Stimulated activated CD4-positive, alpha-beta T cell treated with anti-CD3 and anti-CD28 coated beads, Interleukin-4, amount 100 ng/mL, for 4 hours (primary cell): ENCODE results near the gene THSD4.
A peak's percentile ranks its signal among the peaks of the same experiment; 100 is the strongest.
"Not testable (repeated sequence)": the region's sequence is repeated elsewhere in the genome, so short reads cannot be mapped to it uniquely, and the experiment has no call there.

Experiments
- DNase-seq, 2 experiments: peaks; one replicate each; pipeline ENCODE4 v3.0.0-alpha.2; 2020

THSD4 gene

GRCh38 chr15:71359246-71359645, 244.0 kb downstream of the THSD4 start:
- DNase-seq: no peak

- DNase-seq: no peak
Observed at GRCh38 chr15:71362556-71362955, 247.3 kb downstream of the THSD4 start.

GRCh38 chr15:71362987-71363968, 248.0 kb downstream of the THSD4 start:
- DNase-seq: no peak

DNA sequence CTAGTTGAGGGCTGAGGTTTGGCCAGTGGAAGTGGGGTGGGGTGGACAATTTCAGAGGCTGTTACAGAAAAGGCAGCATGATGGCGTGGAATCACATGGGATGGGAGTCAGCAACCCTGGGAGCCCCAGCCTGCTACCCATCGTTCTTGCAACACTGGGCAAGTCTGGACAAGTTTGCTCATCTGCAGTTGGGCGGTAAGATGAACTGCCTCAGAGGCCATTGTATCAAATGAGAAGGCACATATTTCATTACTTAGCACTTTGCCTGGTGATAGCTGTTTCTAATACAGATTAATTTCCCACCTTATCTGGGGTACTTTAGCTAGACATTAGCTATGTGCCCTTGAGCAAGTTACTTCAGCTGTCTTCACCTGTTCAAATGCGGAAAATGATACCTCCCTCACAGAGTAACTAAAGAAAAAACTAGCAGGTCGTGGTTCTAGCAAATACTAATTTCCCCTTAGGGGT, 248.9 kb downstream of the THSD4 start:
- no peak for DNase-seq

DNA sequence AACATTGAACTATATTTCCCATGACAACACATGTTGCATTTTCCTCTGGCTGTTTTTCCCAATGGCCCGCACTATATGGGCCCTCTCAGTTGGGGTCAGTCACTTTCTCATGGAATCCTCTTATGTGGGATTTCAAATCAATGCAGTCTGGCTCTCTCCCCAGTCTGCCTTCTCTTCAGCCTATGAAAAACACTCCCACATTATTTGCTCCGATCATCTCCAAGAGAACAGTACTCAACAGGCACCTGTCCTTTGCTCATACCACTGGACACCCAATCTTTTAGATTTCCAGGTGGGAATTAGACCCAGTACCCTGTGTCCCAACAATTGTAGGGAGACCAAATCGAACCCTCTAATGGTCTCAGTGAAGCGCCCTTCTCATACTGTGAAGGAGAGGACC, 251.3 kb downstream of the THSD4 start:
- DNase-seq: no peak

DNA sequence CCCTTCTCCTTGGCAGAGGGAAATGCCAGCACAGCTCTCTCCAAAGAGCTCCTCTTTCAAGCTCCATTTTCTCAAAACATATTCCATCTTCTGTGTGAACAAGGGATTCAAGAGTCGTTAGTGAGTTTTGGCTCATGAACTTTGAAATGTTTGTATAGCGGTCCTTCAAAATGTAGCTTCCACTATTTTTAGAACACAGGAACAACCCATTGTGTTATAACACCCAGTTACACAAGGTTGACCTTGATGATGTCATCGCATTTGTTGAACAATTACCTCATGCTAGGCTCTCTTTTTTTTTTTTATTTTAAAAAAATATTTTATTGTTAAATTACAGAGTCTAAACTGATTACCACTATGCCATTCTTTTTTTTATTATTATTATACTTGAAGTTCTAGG, 251.7 kb downstream of the THSD4 start:
- no peak for DNase-seq

- DNase-seq: not testable (repeated sequence)
Observed at GRCh38 chr15:71367737-71368136, 252.5 kb downstream of the THSD4 start.

GRCh38 chr15:71372769-71373168, 257.5 kb downstream of the THSD4 start:
- peak in 1 of 2 experiments; percentile 3 for DNase-seq

DNA sequence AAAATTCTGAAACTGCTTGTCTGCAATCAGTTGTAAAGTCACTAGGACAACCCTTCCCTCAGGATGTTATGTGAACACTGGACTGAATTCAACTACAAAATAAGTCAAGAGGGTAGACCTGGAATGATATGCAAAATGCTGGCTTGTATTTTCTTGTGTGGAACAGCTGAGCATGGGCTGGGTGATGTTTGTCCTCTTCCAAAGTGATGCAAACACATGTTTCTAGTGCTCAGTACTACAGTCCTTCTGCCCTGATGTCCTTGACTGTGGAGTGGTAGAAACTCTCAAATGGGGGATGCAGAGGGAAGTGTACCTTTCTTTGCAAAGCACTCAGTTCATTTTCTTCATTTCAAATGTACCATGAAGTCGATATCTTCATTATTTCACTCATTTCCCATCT, 258.6 kb downstream of the THSD4 start:
- DNase-seq: no peak

DNA sequence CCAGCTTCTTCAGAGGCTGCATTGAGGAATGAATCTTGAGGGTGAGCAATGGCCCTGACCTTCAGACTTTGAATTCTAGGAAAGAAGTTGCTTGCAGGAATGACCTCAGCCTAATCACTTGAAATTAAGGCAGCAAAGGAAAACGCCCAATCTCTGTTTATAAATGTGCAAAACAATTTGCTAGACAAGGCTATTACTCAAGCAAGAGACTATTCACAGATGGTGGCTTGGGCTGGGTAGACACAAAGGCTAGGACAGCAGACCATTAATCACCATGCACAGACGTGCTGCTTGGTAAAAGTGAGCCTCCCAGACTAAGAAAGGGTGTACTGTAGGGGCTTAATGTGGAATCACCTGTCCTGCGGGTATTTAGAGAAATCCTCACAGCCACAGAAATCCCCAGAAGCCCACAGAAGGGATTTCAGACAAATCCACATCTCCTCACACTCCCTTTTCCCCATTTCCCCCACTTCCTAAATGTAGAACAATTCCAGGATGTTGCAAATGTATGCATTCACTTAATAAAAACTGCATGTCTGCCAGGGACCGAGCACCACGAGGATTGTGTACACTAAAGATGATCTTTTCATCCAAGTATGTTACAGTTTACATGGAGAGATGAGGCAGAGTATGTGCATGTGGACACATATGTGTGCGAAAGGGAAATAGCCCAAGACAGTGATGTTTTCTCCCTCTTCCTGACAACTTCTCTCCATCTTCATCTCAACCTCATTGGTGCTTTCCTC, 259.5 kb downstream of the THSD4 start:
- DNase-seq: no peak

GRCh38 chr15:71375934-71376333, 260.7 kb downstream of the THSD4 start:
- no peak for DNase-seq

GRCh38 chr15:71379893-71380292, 264.6 kb downstream of the THSD4 start:
- DNase-seq: no peak

DNA sequence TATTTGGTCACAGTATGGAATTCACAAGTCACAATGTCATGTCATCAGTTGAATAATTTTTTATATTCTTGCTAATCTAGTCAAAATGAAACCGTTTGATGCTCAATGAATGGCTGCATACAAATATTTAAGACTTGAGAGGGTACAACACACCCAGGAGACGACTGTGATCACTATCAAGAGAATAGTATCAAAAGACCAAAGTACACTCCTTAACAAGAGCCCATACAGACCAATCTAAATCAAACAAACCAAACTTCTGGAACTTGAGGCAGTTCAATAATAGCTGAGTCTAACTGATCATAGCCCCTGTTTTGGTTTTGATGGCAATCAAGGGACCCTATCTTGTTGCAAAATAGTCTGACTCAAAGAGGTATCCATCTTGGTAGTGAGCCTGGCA, 265.1 kb downstream of the THSD4 start:
- no peak for DNase-seq

DNA sequence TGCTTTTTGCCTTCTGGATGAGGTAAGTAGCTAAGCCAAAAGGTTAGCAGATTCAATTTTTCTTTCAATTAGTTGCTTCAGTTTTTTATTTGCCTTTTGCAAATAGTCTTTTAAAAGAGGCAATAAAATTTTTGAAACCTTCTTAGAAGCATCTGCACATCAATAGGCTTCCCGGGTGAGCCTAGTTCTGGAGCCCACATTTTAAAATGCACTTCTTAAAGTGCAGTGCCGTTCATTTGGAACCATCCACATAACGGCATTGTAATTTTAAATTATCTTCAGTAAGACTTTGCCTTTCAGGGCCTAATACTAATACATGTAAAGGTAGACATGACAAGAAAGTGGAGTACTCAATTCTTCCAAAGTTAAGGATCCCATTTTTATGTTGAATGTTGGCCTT, 269.2 kb downstream of the THSD4 start:
- no peak for DNase-seq

DNA sequence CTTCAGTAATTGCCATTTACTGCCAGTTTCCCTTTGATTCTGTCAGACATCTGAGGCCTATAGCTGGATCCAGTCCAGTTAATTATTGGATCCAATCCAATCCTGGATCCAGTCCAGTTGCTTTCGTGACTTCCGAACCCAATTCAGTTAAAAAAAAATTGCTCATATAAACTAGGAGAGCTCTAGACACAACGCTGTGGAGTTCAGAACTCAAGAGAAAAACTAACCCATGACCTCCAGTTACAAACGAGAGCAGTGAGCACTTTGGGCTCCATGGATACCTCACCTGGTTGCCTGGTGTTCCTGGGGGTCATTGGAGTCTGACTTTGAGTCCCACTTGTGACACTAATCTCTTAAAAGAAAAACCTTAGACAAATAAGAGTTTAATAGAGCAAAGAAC, 269.8 kb downstream of the THSD4 start:
- DNase-seq: no peak

- DNase-seq: no peak
Observed at GRCh38 chr15:71385457-71385856, 270.2 kb downstream of the THSD4 start.

GRCh38 chr15:71386005-71386404, 270.7 kb downstream of the THSD4 start:
- no peak for DNase-seq

- DNase-seq: no peak
Observed at GRCh38 chr15:71386448-71387236, 271.4 kb downstream of the THSD4 start.

DNA sequence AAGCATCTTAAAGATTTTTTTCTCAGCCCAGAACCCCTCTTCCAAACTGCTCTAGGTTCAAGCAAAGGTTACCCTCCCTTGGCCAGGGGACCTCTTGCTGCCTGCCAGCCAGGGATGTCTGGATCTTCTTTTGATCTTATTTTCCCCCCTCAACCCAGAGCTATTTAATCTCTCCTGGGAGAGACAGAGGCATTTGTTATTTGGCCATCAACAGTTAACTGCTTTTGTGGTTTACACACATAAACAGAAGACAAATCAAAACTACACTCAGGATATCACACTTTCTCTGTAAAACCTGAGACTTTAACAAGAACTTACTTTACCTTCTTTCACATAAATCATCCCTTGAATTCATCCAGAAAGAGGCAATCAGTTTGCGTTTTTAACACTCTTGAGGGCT, 272.5 kb downstream of the THSD4 start:
- DNase-seq: no peak

- DNase-seq: no peak
Observed at GRCh38 chr15:71390096-71390495, 274.8 kb downstream of the THSD4 start.

DNA sequence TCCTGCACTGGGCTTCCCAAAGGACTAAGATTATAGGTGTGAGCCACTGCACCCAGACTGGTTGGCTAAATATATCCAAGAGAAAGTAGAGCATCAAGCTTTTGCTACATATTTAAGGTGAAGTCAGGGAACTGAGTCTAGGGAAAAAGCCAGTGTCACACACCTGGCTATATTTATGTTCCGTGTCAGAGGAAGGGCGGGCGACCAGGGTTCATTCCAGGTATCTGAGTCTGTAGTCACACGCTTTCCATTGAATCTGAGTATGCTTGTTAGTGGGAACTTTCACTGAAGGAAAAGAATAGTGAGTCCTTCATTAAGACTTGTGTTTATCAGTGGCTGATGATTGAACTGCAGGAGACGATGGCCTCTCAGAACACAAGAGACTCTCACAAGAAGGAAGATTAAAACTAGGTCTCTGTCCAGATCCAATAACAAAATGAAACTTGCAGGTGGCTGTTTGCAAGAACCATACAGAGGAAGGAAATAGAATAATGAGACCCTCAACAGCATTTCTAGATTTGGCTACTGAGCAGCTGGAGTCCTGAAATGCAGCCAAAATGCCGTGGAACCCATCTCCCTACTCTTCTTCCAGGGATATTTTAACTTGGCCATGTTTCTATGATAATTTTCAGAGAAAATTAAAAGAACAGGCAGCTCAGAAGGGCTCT, 276.3 kb downstream of the THSD4 start:
- no peak for DNase-seq

- DNase-seq: no peak
Observed at GRCh38 chr15:71392861-71393283, 277.6 kb downstream of the THSD4 start.
